ENCODE data around the gene OR52E6. TPM values are rescaled to one million over a fixed set of nuclear protein-coding genes. Genes with fewer than 3 reads are reported as not detected.
A peak's percentile ranks its signal among the peaks of the same experiment; 100 is the strongest.

The OR52E6 gene
- not detected for total RNA-seq

DNA sequence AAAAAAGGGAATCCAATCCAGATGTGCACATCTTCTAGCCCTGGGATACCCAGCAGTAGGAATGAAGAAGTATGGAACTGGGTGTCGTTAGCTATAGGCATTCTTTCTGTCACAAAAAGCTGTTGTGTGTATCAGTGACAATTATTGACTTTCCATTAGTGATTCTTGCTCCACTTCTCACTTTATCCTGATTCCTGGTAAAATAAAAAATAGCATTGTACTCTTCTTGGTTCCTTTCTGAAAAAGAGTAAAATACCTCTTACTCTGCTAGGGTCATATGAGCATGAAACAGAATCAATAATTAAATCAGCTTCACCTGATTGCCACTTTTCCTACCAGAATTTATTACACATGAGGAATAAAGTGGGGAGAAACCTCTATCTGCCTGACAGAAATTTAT lies at the start of gene OR52E6:
TSS of gene OR52E6 (minus strand) at position 101 of the 400 bp plus-strand sequence. CDS start at position 101, 0 bp downstream.
- DNase-seq (ENCODE audit: low spot score) = no peak
- ATAC-seq = no peak

DNA sequence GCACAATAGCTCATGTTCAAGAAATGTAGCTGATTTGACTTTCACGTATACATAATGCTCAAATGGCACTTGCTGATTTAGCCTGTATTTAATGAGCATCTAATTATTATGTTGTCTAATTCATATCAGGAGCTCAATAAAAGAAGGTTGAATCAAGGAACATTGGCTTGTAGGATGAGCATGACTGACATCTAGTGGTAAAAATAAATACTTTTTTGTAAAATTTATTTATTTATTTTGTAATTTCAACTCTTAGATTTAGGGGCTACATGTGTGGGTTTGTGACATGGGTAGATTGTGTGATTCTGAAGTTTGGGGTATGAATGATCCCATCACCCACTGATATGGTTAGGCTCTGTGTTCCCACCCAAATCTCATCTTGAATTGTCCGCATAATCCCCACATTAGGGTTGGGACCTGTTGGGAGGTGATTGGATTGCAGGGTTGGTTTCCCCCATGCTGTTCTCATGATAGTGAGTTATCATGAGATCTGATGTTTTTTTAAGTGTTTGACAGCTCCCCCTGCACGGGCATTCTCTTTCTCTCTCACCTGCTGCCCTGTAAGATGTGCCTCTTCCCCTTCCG lies 49.6 kb upstream of the OR52E6 start:
- no peak for DNase-seq (ENCODE audit: low spot score)
- peak; percentile 57 for ATAC-seq

DNA sequence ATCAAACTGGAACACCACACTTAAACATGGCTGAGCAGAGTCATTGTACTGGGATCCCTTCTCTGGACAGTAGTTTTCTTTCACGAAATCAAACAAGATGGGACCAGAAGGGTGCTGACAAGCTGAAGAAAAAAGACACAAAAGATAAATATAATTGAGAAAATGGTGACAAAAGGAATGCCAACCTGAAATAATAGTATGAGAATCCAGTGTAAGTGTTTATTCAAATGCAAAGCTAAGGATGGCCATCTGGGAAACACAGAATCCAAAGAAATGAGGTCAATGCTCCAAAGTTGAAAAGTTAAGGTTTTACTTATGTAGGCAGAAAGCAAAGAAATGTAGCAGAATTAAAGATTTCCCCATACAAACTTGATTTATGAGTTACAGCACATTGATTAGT lies 46.0 kb upstream of the OR52E6 start:
- no peak for ATAC-seq
- no peak for DNase-seq (ENCODE audit: low spot score)

DNA sequence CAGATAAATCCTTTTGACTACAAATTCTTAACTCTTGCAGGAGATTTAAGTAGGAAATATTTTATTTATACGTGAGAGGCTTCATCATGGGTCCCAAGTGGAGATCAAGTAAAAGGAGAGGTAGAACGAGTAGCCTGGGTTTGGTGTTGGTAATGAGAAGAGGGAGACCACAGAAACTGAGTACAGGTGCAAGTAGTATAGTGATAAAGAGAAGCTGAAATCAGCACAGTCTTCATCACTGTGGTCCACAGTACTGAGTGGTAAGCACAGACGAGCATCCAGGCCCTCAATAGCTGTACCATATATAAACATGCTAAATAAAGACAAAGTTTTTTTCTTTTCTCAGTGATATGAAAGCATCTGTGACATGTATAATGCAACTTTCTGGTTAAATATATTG lies 45.5 kb upstream of the OR52E6 start:
- ATAC-seq (no peak), DNase-seq (ENCODE audit: low spot score) (no peak)

DNA sequence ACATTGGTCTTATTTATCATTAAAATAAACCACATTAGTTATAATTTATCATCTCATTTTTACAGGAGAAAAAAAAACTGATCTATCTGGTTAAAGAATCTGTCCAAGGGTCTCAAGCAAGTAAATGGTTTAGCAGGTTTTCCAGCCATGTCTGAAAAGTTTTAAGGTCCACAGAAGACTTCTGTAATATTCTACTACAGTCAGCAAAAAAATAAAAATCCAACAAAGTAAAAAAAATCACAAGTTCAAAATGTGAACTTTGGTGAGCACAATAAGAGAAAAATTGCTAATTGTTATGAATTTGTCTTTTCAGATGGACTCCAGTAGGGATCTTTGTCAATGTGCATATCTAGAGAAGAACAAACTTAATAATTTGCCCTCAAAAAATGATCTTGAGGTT lies 40.1 kb upstream of the OR52E6 start:
- no peak for ATAC-seq
- no peak for DNase-seq (ENCODE audit: low spot score)

DNA sequence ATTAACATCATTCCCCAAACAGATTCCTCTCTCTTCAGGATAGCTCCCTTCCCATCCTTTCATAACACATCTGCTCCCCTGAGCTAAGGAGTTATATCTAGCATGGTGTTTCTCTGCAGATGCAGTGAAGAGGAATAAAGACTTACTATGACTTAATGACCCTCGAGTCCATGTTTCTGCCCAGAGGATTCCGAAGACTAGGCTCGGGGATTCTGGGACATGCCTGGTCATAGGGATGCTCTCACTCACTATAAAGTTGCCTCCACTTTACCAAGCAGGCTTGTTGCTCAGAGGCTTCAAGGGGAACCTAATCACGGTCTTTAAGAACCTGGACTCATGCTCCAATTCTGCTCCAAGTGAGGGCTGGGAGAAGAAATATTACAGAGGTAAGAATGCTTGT lies 38.6 kb upstream of the OR52E6 start, which contains the start of gene OR52E4:
TSS of gene OR52E4 (plus strand) at position 301 of the 400 bp plus-strand sequence. CDS start 3,664 bp downstream, outside the sequence.
- ATAC-seq (no peak), DNase-seq (ENCODE audit: low spot score) (no peak)

DNA sequence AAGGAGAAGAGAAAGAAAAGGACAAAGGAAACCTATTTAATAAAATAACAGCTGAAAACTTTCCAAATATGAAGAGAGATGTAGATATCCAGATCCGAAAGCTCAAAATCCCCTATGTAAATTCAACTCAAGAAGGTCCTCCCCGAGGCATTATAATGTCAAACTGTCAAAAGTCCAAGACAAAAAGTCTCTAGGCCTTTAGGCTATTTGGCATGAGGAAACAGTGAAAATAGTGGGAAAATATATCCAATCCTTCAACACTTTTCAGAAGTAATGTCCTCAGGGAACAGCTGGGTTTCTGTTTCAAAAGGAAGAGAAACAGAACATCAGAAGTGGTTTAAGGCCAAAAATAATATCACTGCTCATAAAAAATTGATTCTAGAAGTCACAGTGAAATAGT lies 36.9 kb upstream of the OR52E6 start:
- ATAC-seq (no peak), DNase-seq (ENCODE audit: low spot score) (no peak)

DNA sequence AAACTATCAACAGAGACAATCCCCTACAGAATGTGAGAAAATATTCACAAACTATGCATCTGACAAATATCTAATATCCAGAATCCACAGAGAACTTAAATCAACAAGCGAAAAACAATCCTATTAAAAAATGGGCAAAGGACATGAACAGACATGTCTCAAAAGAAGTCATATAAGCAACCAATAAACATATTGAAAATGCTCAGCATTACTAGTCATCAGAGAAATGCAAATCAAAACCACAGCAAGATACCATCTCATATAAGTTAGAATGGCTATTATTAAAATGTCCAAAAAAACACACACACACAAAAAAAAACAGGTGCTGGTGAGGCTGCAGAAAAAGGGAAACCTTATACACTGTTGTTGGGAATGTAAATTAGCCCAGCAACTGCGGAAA lies 24.1 kb upstream of the OR52E6 start:
- no peak for ATAC-seq

DNA sequence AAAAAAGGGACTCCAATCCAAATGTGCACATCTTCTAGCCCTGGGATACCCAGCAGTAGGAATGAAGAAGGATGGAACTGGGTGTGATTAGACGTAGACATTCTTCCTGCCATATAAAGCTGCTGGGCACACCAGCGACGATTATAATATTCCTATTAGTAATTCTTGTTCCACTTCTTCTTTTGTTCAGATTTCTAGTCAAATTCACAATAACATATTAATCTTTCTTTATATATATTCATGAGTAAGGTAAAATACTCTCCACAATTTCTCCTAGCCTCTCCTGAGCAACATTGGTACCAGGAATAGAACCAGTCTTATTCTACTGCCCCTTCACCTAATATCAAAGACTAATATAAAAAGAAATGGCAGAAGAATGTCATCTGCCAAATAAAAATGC lies 15.9 kb upstream of the OR52E6 start, which contains the start of gene OR52E8:
TSS of gene OR52E8 (minus strand) at position 101 of the 400 bp plus-strand sequence. CDS start at position 101, 0 bp downstream.
- DNase-seq (ENCODE audit: low spot score) = no peak
- no peak for ATAC-seq

More for the DNA sequence above, 24.1 kb upstream of the OR52E6 start:
- DNase-seq (ENCODE audit: low spot score) = no peak

DNA sequence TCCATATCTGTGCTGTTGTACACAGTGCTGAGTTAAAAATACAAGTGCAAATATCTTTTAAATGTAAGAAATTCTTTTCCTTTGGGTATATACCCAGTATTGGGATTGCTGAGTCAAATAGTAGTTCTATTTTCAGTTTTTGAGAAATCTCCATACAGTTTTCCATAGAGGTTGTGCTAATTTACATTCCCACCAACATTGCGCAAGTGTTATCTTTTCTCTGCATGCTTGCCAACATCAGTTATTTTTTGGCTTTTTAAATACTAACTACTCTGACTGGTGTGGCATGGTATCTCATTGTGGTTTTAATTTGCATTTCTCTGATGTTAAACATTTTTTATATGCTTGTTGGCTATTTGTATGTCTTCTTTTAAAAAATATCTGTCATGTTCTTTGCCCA lies 9.3 kb upstream of the OR52E6 start:
- DNase-seq (ENCODE audit: low spot score) = no peak
- no peak for ATAC-seq

DNA sequence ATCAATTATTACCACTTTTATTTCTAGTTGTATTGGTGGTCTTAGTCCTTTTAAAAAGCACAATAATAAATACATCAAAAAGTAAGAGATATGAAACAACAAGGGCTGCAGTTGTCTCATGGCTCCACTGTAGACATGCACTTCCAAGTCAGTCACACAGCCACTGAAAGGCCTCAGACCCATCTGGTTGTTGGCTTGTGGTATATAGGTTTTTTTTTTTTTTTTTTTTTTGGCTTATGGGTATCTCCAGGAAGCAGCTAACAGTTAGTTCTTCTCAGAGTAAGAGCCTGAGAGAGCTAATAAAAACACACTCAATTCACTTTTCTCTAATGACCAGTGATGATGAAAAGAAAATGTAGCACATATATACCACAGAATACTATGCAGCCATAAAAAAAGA lies 6.0 kb upstream of the OR52E6 start:
- ATAC-seq (no peak), DNase-seq (ENCODE audit: low spot score) (no peak)

DNA sequence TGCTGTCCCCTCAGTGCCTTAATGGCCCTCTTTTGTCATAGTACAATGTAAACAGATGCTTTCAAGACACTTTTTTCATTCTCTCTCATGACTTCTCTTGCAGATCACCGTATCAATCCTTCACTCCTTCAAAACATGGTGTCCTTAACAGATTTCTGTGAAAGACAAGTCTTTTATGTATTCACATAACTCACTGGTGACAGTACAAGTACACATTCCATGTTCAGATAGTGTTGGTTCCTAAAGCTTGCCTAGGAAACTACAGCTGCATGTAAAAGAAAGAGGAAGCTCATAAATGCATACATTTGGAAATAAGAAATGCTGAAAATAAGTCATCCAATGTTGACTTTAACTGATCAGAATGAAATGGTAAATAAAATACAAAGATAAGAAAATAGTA lies 5.0 kb upstream of the OR52E6 start:
- DNase-seq (ENCODE audit: low spot score) = no peak
- no peak for ATAC-seq

DNA sequence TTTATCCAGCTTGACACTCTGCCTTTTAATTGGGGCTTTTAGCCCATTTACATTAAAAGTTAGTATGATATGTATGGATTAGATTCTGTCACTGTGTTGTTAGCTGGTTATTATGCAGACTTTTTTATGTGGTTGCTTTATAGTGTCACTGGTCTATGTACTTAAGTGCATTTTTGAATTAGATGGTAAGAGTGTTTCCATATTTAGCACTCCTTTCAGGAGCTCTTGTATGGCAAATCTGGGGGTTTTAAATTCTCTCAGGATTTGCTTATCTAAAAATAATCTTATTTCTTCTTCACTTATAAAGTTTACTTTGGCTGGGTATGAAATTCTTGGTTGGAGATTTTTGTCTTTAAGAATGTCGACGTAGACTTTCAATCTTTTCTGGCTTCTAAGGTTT lies 4.0 kb downstream of the OR52E6 start:
- DNase-seq (ENCODE audit: low spot score) (no peak), ATAC-seq (no peak)

DNA sequence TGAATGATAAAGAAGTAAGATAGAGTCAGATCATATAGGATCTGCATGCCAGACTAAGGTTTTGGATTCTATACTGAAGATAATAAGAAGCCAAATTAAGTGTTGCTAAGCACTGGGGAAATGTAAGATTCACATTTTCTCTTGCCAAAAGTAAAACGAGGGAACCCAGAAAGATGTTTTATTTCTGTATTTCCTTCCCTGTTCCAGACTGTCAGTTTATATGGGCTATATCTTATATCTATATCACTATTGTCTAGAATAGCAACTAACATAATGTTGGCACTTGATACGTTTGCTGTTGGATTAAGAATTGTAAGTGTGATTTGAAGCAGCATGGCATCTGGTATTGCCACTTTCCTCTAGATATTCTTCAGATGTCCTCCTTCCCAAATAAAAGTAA lies 8.3 kb downstream of the OR52E6 start:
- ATAC-seq = no peak
- no peak for DNase-seq (ENCODE audit: low spot score)

DNA sequence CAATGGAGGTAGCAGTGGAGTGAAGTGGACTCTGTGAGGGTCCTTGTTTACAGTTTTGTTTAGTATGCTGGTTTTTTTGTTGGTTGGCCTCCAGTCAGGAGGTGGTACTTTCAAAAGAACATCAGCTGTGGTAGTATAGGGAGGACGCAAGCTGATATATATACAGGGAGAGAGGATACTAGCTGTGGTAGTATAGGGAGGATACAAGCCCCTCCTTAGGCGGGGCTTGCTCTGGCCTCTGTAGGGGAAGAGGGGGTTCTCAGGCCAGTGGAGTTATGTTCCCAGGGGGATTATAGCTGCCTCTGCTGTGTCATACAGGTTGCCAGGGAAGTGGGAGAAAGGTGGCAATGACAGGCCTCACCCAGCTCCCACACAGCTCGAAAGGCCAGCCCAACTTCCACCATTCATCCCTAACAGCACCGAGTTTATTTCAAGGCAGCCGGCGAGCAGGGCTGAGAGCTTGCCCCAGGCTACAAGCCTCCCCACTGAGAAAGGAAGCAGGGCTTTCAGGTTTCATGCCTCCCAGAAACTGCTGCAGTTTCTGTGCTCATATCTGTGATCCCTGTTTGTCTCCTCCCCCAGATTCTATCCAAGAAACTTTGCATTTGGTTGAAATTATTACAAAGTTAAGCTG lies 10.4 kb downstream of the OR52E6 start:
- DNase-seq (ENCODE audit: low spot score) = no peak
- no peak for ATAC-seq

DNA sequence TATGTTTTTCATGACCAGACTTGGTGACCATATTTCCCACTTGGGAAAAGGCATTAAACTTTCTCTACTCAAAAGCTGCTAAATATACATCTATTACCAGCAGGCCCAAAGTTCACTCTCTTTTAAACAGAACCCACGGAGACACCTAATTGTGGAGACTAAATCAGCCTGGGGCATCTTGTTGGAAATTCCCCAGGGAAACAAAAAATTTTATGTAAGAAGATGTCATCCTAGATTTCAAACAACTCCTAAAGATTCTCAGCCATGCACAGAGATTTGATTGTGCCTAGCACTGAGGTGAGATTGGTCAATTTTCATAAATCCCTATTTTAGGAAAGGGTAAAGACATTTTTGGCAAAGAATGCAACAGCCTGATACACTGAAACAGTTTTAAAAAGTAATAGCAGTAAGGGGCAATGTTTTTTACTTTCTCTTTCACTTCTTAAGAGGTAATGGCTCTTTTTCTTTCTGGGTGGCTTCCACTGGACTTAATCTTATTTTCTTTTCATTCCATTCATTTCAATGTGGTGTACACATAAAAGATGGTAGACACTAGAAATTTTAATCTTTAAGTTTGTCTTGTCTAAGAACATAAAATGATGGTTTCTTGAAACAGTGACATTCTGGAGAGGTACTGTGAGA lies 23.3 kb downstream of the OR52E6 start:
- DNase-seq (ENCODE audit: low spot score) (no peak), ATAC-seq (no peak)

DNA sequence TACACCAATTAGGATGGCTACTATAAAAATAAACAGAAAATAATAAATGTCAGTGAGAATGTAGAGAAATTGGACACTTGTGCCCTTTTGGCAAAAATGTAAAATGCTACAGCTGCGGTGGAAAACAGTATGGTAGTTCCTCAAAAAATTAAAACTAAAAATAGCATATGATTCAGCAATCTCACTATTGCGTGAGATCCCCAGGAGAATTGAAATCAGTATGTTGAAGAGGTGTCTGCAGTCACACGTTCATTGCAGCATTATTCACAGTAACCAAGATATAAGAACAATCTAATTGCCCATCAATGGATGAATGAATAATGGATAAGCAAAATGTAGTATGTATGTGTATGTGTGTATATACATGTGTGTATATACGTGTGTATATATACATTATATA lies 26.2 kb downstream of the OR52E6 start:
- ATAC-seq (no peak), DNase-seq (ENCODE audit: low spot score) (no peak)

DNA sequence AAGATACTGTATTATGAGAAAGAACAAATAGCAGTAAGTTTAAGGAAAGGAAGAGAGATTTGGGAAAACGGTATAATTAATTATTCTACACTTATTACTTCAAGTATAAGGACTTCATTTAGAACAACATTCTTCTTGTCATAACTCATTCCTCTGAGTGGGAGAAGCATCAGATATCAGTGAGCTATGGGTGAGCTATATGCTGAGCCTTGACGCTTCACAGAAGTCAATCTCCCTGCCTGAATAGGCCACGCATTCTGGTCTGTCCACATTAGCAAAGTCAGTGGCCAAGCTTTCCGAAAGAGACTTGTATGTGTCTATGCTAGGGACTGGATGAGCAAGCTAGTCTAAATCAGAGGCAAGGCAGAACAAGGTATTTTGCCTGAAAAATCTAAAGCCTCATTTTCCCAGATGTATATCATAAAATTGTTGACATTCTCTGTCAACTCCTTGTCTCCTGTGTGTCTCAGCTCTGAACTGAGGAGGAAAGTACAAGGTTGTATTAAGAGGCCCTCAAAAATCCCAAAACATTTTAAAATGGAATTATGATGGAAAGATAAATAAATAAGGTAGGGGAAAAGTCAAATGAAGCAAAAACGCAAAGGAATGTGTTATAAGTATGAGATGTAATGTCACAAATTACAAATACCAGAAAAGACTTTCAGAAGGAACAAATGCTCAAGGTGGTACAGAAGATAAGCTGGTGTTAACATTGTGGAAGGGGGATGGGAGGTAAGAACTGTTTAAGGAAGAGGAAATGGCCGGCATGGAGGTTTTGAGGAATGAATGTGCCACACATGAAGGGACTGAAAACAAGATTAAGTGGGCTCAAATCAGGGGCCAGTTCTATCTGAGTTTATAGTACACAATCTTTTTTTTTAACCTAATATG lies 31.5 kb downstream of the OR52E6 start:
- ATAC-seq (no peak), DNase-seq (ENCODE audit: low spot score) (no peak)

DNA sequence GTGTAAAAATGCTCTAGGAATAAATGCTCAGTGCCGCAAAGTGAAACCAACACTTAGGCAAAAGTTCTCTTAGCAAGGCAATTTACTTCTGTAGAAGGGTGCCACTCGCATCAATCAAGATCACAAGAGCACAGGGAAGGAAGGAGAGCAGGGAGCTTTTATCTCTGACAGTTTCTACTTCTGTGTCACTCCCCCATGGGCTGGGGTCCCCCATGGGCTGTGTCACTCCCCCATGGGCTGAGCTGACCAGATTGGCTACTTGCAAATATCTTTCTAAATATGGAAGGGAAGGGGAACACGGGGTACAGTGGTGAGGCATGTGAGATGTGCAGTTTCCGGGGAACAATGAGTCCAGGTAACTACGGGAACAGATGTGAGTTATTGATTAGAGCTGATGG lies 32.6 kb downstream of the OR52E6 start:
- DNase-seq (ENCODE audit: low spot score) (no peak), ATAC-seq (peak; percentile 33)

DNA sequence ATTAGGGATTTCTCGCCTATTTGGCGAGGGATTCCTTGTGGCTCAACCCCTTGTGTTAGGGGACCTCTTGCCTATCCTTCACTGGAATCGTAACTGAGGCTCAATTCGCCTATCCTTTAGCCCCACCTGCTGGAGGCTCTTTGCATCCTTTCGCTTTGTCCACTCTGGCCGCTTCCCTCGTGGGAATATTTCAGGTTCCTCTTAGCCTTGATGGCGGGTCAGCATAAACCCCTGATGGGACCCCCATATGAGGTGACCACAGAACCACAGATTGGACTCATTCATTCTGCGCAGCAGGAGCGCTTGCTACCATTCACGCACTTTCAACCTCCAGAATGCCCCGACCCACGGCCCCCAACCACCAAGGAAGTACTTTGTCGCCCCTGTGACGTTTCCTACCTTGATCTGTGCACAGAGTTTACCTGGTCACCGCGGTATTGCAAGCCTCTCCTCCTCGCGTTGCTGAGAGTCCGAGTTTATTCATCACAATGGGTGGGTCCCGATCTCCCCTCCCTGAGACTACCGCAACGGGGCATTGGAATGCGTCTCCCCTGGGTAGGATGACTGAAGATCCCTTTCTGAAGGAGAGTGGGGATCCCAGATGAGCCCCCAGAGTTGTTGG lies 33.1 kb downstream of the OR52E6 start, which contains the start of gene OR52N2:
TSS of gene OR52N2 (plus strand) at position 425 of the 622 bp plus-strand sequence. CDS start 11,412 bp downstream, outside the sequence.
- DNase-seq (ENCODE audit: low spot score) (peak; percentile 77), ATAC-seq (peak; percentile 99)

DNA sequence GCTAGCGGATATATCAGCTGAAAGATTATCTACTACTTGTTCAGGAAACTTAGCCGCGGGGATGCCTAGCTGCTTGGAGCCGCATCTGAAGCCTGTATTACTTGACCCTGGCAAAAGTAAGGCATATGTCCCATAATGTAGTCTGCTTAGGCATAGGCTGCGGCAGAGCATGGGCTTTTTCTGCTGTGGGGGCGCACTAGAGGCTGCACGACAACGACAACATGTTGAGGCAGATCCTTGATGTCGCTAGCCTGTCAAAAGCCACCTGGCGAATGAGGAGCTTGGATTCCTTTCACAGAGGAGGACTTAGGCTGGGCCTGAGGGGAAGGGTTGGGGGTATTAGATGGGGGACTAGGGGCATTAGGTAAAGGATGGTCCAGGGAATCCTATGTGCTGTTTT lies 34.1 kb downstream of the OR52E6 start:
- ATAC-seq (no peak), DNase-seq (ENCODE audit: low spot score) (no peak)

Measured in left lobe of liver (tissue), 2 donors.